Measurements from ENCODE around the gene KCNMA1.
A peak's percentile ranks its signal among the peaks of the same experiment; 100 is the strongest.

The KCNMA1 gene

DNA sequence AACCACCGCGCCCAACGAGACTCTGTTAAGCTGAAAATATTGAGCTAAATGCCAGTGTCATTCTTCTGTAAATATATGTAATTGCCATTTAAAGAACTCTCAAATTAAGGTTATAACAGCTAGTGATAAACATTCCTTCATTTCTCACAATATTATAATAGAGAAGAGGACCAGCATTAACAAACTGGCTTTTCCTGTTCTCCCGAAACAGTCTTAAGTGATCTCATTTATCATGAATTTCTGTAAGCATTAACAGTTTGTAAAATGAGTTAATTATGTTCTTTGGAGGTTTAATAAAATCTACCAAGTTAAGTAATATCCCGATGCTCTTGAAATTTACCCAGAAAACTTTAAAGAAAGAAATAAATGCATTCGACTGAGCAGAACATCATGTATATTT lies 352.8 kb downstream of the KCNMA1 start:
- TF ChIP-seq CTCF (IDR thresholded peaks at IDR 0.05; ENCODE audit: low read depth, low read length), result no peak
- DNase-seq (ENCODE audit: low read depth, low spot score), result no peak
- in situ Hi-C loops (cut with HindIII; ENCODE audit: low sequenced_read_pairs), result no loop called here
- H3K4me3 ChIP-seq (ENCODE audit: low read depth, low read length), result no peak overlapping the region

DNA sequence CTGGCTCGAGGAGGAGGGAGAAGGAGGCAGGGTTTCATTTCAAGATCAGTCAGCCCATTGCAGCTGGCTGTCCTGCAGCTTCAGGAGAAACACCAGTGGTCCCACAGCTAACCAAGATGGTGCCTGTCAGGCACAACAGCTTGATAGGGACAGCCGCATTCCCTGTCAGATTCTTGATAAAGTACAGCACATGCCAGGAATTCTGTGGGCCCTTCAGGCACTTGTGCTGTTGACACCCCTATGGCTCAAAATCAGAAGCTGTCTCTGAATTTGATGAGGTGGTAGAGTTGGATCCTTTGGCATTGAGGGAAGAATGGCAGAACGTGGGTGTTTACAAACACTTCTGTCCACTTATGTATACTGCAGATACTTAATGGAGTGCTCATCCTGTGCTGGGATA lies 354.3 kb downstream of the KCNMA1 start:
- in situ Hi-C loops (cut with HindIII; ENCODE audit: low sequenced_read_pairs), result no loop called here
- no peak for DNase-seq (ENCODE audit: low read depth, low spot score)
- no peak overlapping the region for H3K4me3 ChIP-seq (ENCODE audit: low read depth, low read length)
- no peak for TF ChIP-seq CTCF (IDR thresholded peaks at IDR 0.05; ENCODE audit: low read depth, low read length)

GRCh38 chr10:77282163-77282562 lies 355.4 kb downstream of the KCNMA1 start:
- in situ Hi-C loops (cut with HindIII; ENCODE audit: low sequenced_read_pairs), result no loop called here
- no peak for TF ChIP-seq CTCF (IDR thresholded peaks at IDR 0.05; ENCODE audit: low read depth, low read length)
- no peak for DNase-seq (ENCODE audit: low read depth, low spot score)
- H3K4me3 ChIP-seq (ENCODE audit: low read depth, low read length), result no peak overlapping the region

GRCh38 chr10:77281719-77282118 lies 355.9 kb downstream of the KCNMA1 start:
- no peak for TF ChIP-seq CTCF (IDR thresholded peaks at IDR 0.05; ENCODE audit: low read depth, low read length)
- no peak for DNase-seq (ENCODE audit: low read depth, low spot score)
- H3K4me3 ChIP-seq (ENCODE audit: low read depth, low read length), result no peak overlapping the region
- in situ Hi-C loops (cut with HindIII; ENCODE audit: low sequenced_read_pairs), result no loop called here

GRCh38 chr10:77279207-77279606 lies 358.4 kb downstream of the KCNMA1 start:
- DNase-seq (ENCODE audit: low read depth, low spot score), result peak; percentile 55
- H3K4me3 ChIP-seq (ENCODE audit: low read depth, low read length), result no peak overlapping the region
- in situ Hi-C loops (cut with HindIII; ENCODE audit: low sequenced_read_pairs), result no loop called here
- no peak for TF ChIP-seq CTCF (IDR thresholded peaks at IDR 0.05; ENCODE audit: low read depth, low read length)

DNA sequence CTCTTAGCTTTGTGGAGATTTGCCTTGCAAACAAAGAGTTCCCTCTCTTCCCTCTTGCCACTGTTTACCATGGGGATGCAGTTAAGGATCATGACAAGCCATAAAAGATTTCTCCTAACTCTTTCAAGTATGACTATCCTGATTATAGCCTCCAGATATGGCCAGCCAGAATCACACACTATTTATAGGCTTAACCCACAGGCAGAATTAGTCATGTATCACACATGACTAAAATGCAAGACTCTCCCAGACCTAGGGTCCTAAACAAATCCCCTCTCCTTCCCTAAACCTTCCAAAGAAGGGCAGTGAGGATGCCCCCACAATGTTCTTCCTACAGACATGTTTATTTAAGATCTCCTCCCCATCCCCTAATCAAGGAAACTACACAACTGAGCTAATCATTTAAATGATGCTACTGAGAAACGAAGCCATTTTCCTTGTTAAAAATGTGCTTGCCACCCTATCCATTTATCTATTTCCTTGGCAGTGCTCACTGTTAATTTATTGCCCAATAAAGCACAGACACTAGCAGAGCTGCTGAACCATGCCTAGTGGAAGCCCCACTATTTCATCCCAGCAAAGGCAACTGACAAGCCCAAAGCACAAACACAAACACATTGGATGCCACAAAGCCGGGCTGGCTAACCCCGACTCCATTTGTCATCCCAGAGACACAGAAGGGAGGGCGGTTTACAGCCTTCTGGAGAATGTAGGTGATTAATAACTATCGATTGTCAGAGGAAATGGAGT lies 363.4 kb downstream of the KCNMA1 start:
- DNase-seq (ENCODE audit: low read depth, low spot score), result no peak
- no peak overlapping the region for H3K4me3 ChIP-seq (ENCODE audit: low read depth, low read length)
- TF ChIP-seq CTCF (IDR thresholded peaks at IDR 0.05; ENCODE audit: low read depth, low read length), result no peak
- in situ Hi-C loops (cut with HindIII; ENCODE audit: low sequenced_read_pairs), result no loop called here
